Measurements from ENCODE around the gene MORN5. TPM values are rescaled to one million over a fixed set of nuclear protein-coding genes. Genes with fewer than 3 reads are reported as not detected.

The MORN5 gene
- total RNA-seq, 1 experiment from 2014 or later: not detected

- no peak overlapping the region for H3K4me3 ChIP-seq (ENCODE audit: low read length)
- no peaks in the 10 kb centered on the region for H3K36me3 ChIP-seq (ENCODE audit: insufficient read depth, low read length)
- H3K4me1 ChIP-seq (ENCODE audit: low read length): no peaks in the 10 kb centered on the region; the same call in 1 of the 2 replicates
- 0 out of 2 replicates have a peak, but pooled peaks cover 5% of the 10 kb centered on the region for H3K27me3 ChIP-seq (ENCODE audit: low read length)
- no peaks in the 10 kb centered on the region for H3K9me2 ChIP-seq (replicated peaks; ENCODE audit: insufficient read depth, low read length)
- no peak overlapping the region for H3K27ac ChIP-seq (ENCODE audit: low read length)
- H3K4me2 ChIP-seq (ENCODE audit: low read depth, low read length, poor library complexity, severe bottlenecking): no peak overlapping the region
- no peak for DNase-seq
- H3K9me3 ChIP-seq (ENCODE audit: low read length): peaks cover 8% of the 10 kb centered on the region; the same call in 1 of the 2 replicates
- peaks cover 2% of the 10 kb centered on the region for H3K79me2 ChIP-seq (ENCODE audit: low read length)
- no peak overlapping the region for H3K9ac ChIP-seq (ENCODE audit: low read length)
- no peak overlapping the region for H2AFZ ChIP-seq (ENCODE audit: low read length)
- H4K20me1 ChIP-seq (ENCODE audit: insufficient read depth, low read depth, low read length): no peaks in the 10 kb centered on the region
These were observed 4.6 kb downstream of the MORN5 start for GRCh38 chr9:122164286-122164685.

GRCh38 chr9:122168356-122168755, 8.6 kb downstream of the MORN5 start:
- H3K4me2 ChIP-seq (ENCODE audit: low read depth, low read length, poor library complexity, severe bottlenecking): no peak overlapping the region
- H3K4me3 ChIP-seq (ENCODE audit: low read length): no peak overlapping the region
- no peak for DNase-seq
- no peak overlapping the region for H2AFZ ChIP-seq (ENCODE audit: low read length)
- H3K36me3 ChIP-seq (ENCODE audit: insufficient read depth, low read length): no peaks in the 10 kb centered on the region
- H3K9me3 ChIP-seq (ENCODE audit: low read length): no peaks in the 10 kb centered on the region
- 0 out of 2 replicates have a peak, but pooled peaks cover 5% of the 10 kb centered on the region for H3K27me3 ChIP-seq (ENCODE audit: low read length)
- no peaks in the 10 kb centered on the region for H3K79me2 ChIP-seq (ENCODE audit: low read length)
- H3K4me1 ChIP-seq (ENCODE audit: low read length): no peaks in the 10 kb centered on the region
- no peak overlapping the region for H3K27ac ChIP-seq (ENCODE audit: low read length)
- no peaks in the 10 kb centered on the region for H4K20me1 ChIP-seq (ENCODE audit: insufficient read depth, low read depth, low read length)
- H3K9me2 ChIP-seq (replicated peaks; ENCODE audit: insufficient read depth, low read length): no peaks in the 10 kb centered on the region
- no peak overlapping the region for H3K9ac ChIP-seq (ENCODE audit: low read length)

GRCh38 chr9:122172131-122172530, 12.4 kb downstream of the MORN5 start:
- H3K9me2 ChIP-seq (replicated peaks; ENCODE audit: insufficient read depth, low read length): no peaks in the 10 kb centered on the region
- H3K4me3 ChIP-seq (ENCODE audit: low read length): no peak overlapping the region
- no peaks in the 10 kb centered on the region for H3K4me1 ChIP-seq (ENCODE audit: low read length)
- H3K9me3 ChIP-seq (ENCODE audit: low read length): no peaks in the 10 kb centered on the region
- no peak overlapping the region for H3K27ac ChIP-seq (ENCODE audit: low read length)
- no peak overlapping the region for H3K9ac ChIP-seq (ENCODE audit: low read length)
- no peak overlapping the region for H2AFZ ChIP-seq (ENCODE audit: low read length)
- H4K20me1 ChIP-seq (ENCODE audit: insufficient read depth, low read depth, low read length): no peaks in the 10 kb centered on the region
- 0 out of 2 replicates have a peak, but pooled peaks cover 5% of the 10 kb centered on the region for H3K27me3 ChIP-seq (ENCODE audit: low read length)
- no peak for DNase-seq
- no peaks in the 10 kb centered on the region for H3K36me3 ChIP-seq (ENCODE audit: insufficient read depth, low read length)
- no peak overlapping the region for H3K4me2 ChIP-seq (ENCODE audit: low read depth, low read length, poor library complexity, severe bottlenecking)
- H3K79me2 ChIP-seq (ENCODE audit: low read length): no peaks in the 10 kb centered on the region

GRCh38 chr9:122173670-122174069, 14.0 kb downstream of the MORN5 start:
- no peak overlapping the region for H3K4me3 ChIP-seq (ENCODE audit: low read length)
- no peaks in the 10 kb centered on the region for H3K9me2 ChIP-seq (replicated peaks; ENCODE audit: insufficient read depth, low read length)
- H3K4me1 ChIP-seq (ENCODE audit: low read length): no peaks in the 10 kb centered on the region
- H3K79me2 ChIP-seq (ENCODE audit: low read length): no peaks in the 10 kb centered on the region
- DNase-seq: no peak
- no peaks in the 10 kb centered on the region for H3K36me3 ChIP-seq (ENCODE audit: insufficient read depth, low read length)
- no peaks in the 10 kb centered on the region for H3K27me3 ChIP-seq (ENCODE audit: low read length)
- H4K20me1 ChIP-seq (ENCODE audit: insufficient read depth, low read depth, low read length): no peaks in the 10 kb centered on the region
- no peak overlapping the region for H3K27ac ChIP-seq (ENCODE audit: low read length)
- no peak overlapping the region for H3K4me2 ChIP-seq (ENCODE audit: low read depth, low read length, poor library complexity, severe bottlenecking)
- H3K9me3 ChIP-seq (ENCODE audit: low read length): no peaks in the 10 kb centered on the region
- no peak overlapping the region for H2AFZ ChIP-seq (ENCODE audit: low read length)
- H3K9ac ChIP-seq (ENCODE audit: low read length): no peak overlapping the region

GRCh38 chr9:122176916-122177315, 17.2 kb downstream of the MORN5 start:
- Histone ChIP-seq H3K9me2 (replicated peaks; ENCODE audit: insufficient read depth, low read length) (no peaks in the 10 kb centered on the region), H4K20me1 (ENCODE audit: insufficient read depth, low read depth, low read length) (no peaks in the 10 kb centered on the region), H3K4me2 (ENCODE audit: low read depth, low read length, poor library complexity, severe bottlenecking) (no peak overlapping the region), H3K4me3 (ENCODE audit: low read length) (no peak overlapping the region), H3K79me2 (ENCODE audit: low read length) (no peaks in the 10 kb centered on the region), H3K27ac (ENCODE audit: low read length) (no peak overlapping the region), H3K27me3 (ENCODE audit: low read length) (no peaks in the 10 kb centered on the region), H3K9ac (ENCODE audit: low read length) (no peak overlapping the region), H2AFZ (ENCODE audit: low read length) (no peak overlapping the region), H3K9me3 (ENCODE audit: low read length) (no peaks in the 10 kb centered on the region), H3K36me3 (ENCODE audit: insufficient read depth, low read length) (no peaks in the 10 kb centered on the region), H3K4me1 (ENCODE audit: low read length) (no peaks in the 10 kb centered on the region)
- DNase-seq: no peak

- no peak overlapping the region for H2AFZ ChIP-seq (ENCODE audit: low read length)
- DNase-seq: no peak
- no peak overlapping the region for H3K4me2 ChIP-seq (ENCODE audit: low read depth, low read length, poor library complexity, severe bottlenecking)
- no peak overlapping the region for H3K27ac ChIP-seq (ENCODE audit: low read length)
- no peaks in the 10 kb centered on the region for H4K20me1 ChIP-seq (ENCODE audit: insufficient read depth, low read depth, low read length)
- H3K9me3 ChIP-seq (ENCODE audit: low read length): no peaks in the 10 kb centered on the region
- no peak overlapping the region for H3K9ac ChIP-seq (ENCODE audit: low read length)
- no peaks in the 10 kb centered on the region for H3K4me1 ChIP-seq (ENCODE audit: low read length)
- no peaks in the 10 kb centered on the region for H3K79me2 ChIP-seq (ENCODE audit: low read length)
- H3K27me3 ChIP-seq (ENCODE audit: low read length): no peaks in the 10 kb centered on the region
- no peaks in the 10 kb centered on the region for H3K9me2 ChIP-seq (replicated peaks; ENCODE audit: insufficient read depth, low read length)
- no peaks in the 10 kb centered on the region for H3K36me3 ChIP-seq (ENCODE audit: insufficient read depth, low read length)
- H3K4me3 ChIP-seq (ENCODE audit: low read length): no peak overlapping the region
These were observed 19.5 kb downstream of the MORN5 start for GRCh38 chr9:122179054-122179689.

GRCh38 chr9:122179690-122180074, 20.0 kb downstream of the MORN5 start:
- Histone ChIP-seq H3K36me3 (ENCODE audit: insufficient read depth, low read length) (no peaks in the 10 kb centered on the region), H3K4me1 (ENCODE audit: low read length) (no peaks in the 10 kb centered on the region)

GRCh38 chr9:122180633-122181032, 20.9 kb downstream of the MORN5 start:
- Histone ChIP-seq H3K79me2 (ENCODE audit: low read length) (no peaks in the 10 kb centered on the region), H3K27ac (ENCODE audit: low read length) (no peak overlapping the region), H3K9ac (ENCODE audit: low read length) (no peak overlapping the region), H3K4me1 (ENCODE audit: low read length) (no peaks in the 10 kb centered on the region), H3K27me3 (ENCODE audit: low read length) (no peaks in the 10 kb centered on the region), H3K9me3 (ENCODE audit: low read length) (no peaks in the 10 kb centered on the region), H3K4me2 (ENCODE audit: low read depth, low read length, poor library complexity, severe bottlenecking) (no peak overlapping the region), H3K4me3 (ENCODE audit: low read length) (no peak overlapping the region), H3K36me3 (ENCODE audit: insufficient read depth, low read length) (no peaks in the 10 kb centered on the region), H2AFZ (ENCODE audit: low read length) (no peak overlapping the region), H4K20me1 (ENCODE audit: insufficient read depth, low read depth, low read length) (no peaks in the 10 kb centered on the region), H3K9me2 (replicated peaks; ENCODE audit: insufficient read depth, low read length) (no peaks in the 10 kb centered on the region)
- DNase-seq: no peak

More at GRCh38 chr9:122179690-122180074, 20.0 kb downstream of the MORN5 start:
- Histone ChIP-seq H3K4me2 (ENCODE audit: low read depth, low read length, poor library complexity, severe bottlenecking) (no peak overlapping the region), H3K9me2 (replicated peaks; ENCODE audit: insufficient read depth, low read length) (no peaks in the 10 kb centered on the region), H3K4me3 (ENCODE audit: low read length) (no peak overlapping the region), H3K9me3 (ENCODE audit: low read length) (no peaks in the 10 kb centered on the region), H3K9ac (ENCODE audit: low read length) (no peak overlapping the region), H3K79me2 (ENCODE audit: low read length) (no peaks in the 10 kb centered on the region), H3K27ac (ENCODE audit: low read length) (no peak overlapping the region), H3K27me3 (ENCODE audit: low read length) (no peaks in the 10 kb centered on the region), H4K20me1 (ENCODE audit: insufficient read depth, low read depth, low read length) (no peaks in the 10 kb centered on the region), H2AFZ (ENCODE audit: low read length) (no peak overlapping the region)
- DNase-seq: no peak
